ENCODE data around the gene CELSR1. TPM values are rescaled to one million over a fixed set of nuclear protein-coding genes. Genes with fewer than 3 reads are reported as not detected.
A peak's percentile ranks its signal among the peaks of the same experiment; 100 is the strongest.

Gene CELSR1
- total and polyA plus RNA-seq, 2 of the 13 experiments (the other 11 are each of a cell fraction or from before 2014, with no cell fraction given) = 0.78 to 1.8 TPM

DNA sequence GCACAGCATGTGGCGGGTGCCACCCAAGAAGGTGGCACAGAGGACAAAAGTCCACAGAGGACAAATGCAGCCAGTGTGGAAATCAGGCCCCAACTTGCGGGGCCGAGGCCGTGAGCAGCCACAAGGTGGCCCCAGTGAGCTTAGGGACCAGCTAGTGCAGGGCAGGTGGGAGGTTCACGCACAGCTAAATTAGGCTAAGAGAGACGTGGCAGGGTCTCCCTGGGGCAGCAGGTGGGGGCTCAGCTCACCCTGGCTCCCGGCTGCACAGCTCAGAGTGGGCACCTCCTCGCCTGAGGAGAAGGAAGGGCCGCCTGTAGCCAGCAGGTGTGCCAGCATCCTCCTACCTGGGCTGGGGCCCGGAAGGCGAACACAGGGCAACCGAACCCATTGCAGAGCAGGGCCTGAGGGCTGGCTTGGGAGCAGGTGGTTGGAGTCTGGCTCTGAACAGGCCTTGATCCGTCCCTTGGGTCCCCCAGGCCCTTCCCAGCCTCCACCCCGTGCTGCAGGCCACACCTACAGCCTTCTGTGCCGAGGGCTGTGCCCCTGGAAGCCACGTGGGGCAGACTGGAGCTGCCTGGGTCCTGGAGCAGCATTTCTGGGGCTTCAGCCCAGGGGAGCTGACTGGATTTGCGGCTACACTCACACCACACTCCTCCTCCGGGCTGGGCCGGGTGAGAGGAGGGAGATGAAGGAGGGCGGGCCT is 26.1 kb upstream of the CELSR1 start (continued):
- TF ChIP-seq, protein P1, sequence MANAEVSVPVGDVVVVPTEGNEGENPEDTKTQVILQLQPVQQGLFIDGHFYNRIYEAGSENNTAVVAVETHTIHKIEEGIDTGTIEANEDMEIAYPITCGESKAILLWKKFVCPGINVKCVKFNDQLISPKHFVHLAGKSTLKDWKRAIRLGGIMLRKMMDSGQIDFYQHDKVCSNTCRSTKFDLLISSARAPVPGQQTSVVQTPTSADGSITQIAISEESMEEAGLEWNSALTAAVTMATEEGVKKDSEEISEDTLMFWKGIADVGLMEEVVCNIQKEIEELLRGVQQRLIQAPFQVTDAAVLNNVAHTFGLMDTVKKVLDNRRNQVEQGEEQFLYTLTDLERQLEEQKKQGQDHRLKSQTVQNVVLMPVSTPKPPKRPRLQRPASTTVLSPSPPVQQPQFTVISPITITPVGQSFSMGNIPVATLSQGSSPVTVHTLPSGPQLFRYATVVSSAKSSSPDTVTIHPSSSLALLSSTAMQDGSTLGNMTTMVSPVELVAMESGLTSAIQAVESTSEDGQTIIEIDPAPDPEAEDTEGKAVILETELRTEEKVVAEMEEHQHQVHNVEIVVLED (CRISPR knock-in tag; IDR thresholded peaks at IDR 0.05; ENCODE audit: borderline replicate concordance) = 0 out of 2 replicates have a peak, but pooled peaks have one; percentile 22
- peak; percentile 96 for TF ChIP-seq HNRNPL (IDR thresholded peaks at IDR 0.05; ENCODE audit: low read depth, low read length)
- TF ChIP-seq, protein P2, sequence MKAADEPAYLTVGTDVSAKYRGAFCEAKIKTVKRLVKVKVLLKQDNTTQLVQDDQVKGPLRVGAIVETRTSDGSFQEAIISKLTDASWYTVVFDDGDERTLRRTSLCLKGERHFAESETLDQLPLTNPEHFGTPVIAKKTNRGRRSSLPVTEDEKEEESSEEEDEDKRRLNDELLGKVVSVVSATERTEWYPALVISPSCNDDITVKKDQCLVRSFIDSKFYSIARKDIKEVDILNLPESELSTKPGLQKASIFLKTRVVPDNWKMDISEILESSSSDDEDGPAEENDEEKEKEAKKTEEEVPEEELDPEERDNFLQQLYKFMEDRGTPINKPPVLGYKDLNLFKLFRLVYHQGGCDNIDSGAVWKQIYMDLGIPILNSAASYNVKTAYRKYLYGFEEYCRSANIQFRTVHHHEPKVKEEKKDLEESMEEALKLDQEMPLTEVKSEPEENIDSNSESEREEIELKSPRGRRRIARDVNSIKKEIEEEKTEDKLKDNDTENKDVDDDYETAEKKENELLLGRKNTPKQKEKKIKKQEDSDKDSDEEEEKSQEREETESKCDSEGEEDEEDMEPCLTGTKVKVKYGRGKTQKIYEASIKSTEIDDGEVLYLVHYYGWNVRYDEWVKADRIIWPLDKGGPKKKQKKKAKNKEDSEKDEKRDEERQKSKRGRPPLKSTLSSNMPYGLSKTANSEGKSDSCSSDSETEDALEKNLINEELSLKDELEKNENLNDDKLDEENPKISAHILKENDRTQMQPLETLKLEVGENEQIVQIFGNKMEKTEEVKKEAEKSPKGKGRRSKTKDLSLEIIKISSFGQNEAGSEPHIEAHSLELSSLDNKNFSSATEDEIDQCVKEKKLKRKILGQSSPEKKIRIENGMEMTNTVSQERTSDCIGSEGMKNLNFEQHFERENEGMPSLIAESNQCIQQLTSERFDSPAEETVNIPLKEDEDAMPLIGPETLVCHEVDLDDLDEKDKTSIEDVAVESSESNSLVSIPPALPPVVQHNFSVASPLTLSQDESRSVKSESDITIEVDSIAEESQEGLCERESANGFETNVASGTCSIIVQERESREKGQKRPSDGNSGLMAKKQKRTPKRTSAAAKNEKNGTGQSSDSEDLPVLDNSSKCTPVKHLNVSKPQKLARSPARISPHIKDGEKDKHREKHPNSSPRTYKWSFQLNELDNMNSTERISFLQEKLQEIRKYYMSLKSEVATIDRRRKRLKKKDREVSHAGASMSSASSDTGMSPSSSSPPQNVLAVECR (CRISPR knock-in tag; IDR thresholded peaks at IDR 0.05; ENCODE audit: borderline replicate concordance) = peak; percentile 65
- peak; percentile 78 for TF ChIP-seq FOXC1 (CRISPR knock-in tag; IDR thresholded peaks at IDR 0.05; ENCODE audit: borderline replicate concordance)
- TF ChIP-seq CEBPG (CRISPR knock-in tag; IDR thresholded peaks at IDR 0.05) = 0 out of 2 replicates have a peak, but pooled peaks have one; percentile 27
- TF ChIP-seq ZNF12 (CRISPR knock-in tag; IDR thresholded peaks at IDR 0.05) = no peak; the same call in 1 of the 2 replicates
- peak; percentile 30 for TF ChIP-seq XRCC5 (optimal IDR thresholded peaks at IDR 0.05; ENCODE audit: low read length)
- TF ChIP-seq, protein P3, sequence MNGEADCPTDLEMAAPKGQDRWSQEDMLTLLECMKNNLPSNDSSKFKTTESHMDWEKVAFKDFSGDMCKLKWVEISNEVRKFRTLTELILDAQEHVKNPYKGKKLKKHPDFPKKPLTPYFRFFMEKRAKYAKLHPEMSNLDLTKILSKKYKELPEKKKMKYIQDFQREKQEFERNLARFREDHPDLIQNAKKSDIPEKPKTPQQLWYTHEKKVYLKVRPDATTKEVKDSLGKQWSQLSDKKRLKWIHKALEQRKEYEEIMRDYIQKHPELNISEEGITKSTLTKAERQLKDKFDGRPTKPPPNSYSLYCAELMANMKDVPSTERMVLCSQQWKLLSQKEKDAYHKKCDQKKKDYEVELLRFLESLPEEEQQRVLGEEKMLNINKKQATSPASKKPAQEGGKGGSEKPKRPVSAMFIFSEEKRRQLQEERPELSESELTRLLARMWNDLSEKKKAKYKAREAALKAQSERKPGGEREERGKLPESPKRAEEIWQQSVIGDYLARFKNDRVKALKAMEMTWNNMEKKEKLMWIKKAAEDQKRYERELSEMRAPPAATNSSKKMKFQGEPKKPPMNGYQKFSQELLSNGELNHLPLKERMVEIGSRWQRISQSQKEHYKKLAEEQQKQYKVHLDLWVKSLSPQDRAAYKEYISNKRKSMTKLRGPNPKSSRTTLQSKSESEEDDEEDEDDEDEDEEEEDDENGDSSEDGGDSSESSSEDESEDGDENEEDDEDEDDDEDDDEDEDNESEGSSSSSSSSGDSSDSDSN (CRISPR knock-in tag; IDR thresholded peaks at IDR 0.05) = peak; percentile 72
- peak; percentile 86 for TF ChIP-seq RAD21 (CRISPR knock-in tag; IDR thresholded peaks at IDR 0.05)
- 0 out of 2 replicates have a peak, but pooled peaks have one; percentile 52 for TF ChIP-seq ZNF138 (CRISPR knock-in tag; IDR thresholded peaks at IDR 0.05; ENCODE audit: low read depth)
- TF ChIP-seq TEF (CRISPR knock-in tag; IDR thresholded peaks at IDR 0.05) = no peak
- TF ChIP-seq ZNF577 (CRISPR knock-in tag; IDR thresholded peaks at IDR 0.05; ENCODE audit: borderline replicate concordance, low read depth) = no peak
- TF ChIP-seq MAX (IDR thresholded peaks at IDR 0.05) = peak; percentile 77
- peak; percentile 53; the same call in 1 of the 2 replicates for TF ChIP-seq HNF4A (CRISPR knock-in tag; IDR thresholded peaks at IDR 0.05)
- no peak for TF ChIP-seq ZNF282 (IDR thresholded peaks at IDR 0.05; ENCODE audit: partially characterized antibody)
- TF ChIP-seq FOXA3 (CRISPR knock-in tag; IDR thresholded peaks at IDR 0.05) = no peak
- no peak for TF ChIP-seq ZNF224 (CRISPR knock-in tag; IDR thresholded peaks at IDR 0.05)
- TF ChIP-seq HDAC1 (CRISPR knock-in tag; IDR thresholded peaks at IDR 0.05) = peak; percentile 58; the same call in 1 of the 2 replicates
- TF ChIP-seq ZFYVE20 (CRISPR knock-in tag; IDR thresholded peaks at IDR 0.05; ENCODE audit: borderline replicate concordance, low read depth) = peak; percentile 35; the same call in 1 of the 2 replicates
- TF ChIP-seq MEIS1 (CRISPR knock-in tag; IDR thresholded peaks at IDR 0.05; ENCODE audit: borderline replicate concordance) = no peak
- TF ChIP-seq EHMT2 (IDR thresholded peaks at IDR 0.05; ENCODE audit: borderline replicate concordance, low read depth, low read length) = no peak
